ENCODE measurements around the gene RAB17. TPM values are rescaled to one million over a fixed set of nuclear protein-coding genes. Genes with fewer than 3 reads are reported as not detected.
A peak's percentile ranks its signal among the peaks of the same experiment; 100 is the strongest.

RAB17 gene
- total RNA-seq, 1 donor: 0.43 TPM

GRCh38 chr2:237623428-237624403 is 33.2 kb upstream of the RAB17 start:
- H3K4me3 ChIP-seq (ENCODE audit: low read depth, low read length): no peak overlapping the region
- DNase-seq (ENCODE audit: low read depth): no peak
- TF ChIP-seq CTCF (IDR thresholded peaks at IDR 0.05; ENCODE audit: insufficient read depth, low read depth, low read length): no peak

- peak; percentile 72 for DNase-seq (ENCODE audit: low read depth)
- TF ChIP-seq CTCF (IDR thresholded peaks at IDR 0.05; ENCODE audit: insufficient read depth, low read depth, low read length): no peak
- H3K4me3 ChIP-seq (ENCODE audit: low read depth, low read length): no peak overlapping the region
Measured at GRCh38 chr2:237618449-237618848, 27.9 kb upstream of the RAB17 start.

GRCh38 chr2:237617587-237617982 is 27.1 kb upstream of the RAB17 start:
- no peak for DNase-seq (ENCODE audit: low read depth)
- H3K4me3 ChIP-seq (ENCODE audit: low read depth, low read length): no peak overlapping the region
- TF ChIP-seq CTCF (IDR thresholded peaks at IDR 0.05; ENCODE audit: insufficient read depth, low read depth, low read length): no peak

GRCh38 chr2:237616734-237617586 is 26.4 kb upstream of the RAB17 start:
- peak; percentile 76 for DNase-seq (ENCODE audit: low read depth)
- no peak overlapping the region for H3K4me3 ChIP-seq (ENCODE audit: low read depth, low read length)
- TF ChIP-seq CTCF (IDR thresholded peaks at IDR 0.05; ENCODE audit: insufficient read depth, low read depth, low read length): no peak

DNA sequence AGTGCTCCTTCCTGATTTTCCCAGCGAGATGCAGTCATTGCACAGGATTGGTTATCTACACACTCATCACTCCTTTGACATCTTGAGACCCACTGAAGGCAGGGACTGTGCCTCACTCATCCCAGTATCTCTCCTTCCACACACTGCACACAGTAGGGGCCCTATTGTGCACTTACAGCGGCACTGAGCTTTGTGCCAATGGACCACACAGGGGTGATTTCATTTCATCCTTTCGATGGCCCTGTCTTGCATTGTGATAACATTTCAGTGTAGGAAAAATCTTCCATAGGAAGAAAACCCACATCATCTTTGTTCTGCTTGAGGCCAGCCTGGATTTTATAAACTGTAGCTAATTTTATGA is 25.8 kb upstream of the RAB17 start:
- no peak for TF ChIP-seq CTCF (IDR thresholded peaks at IDR 0.05; ENCODE audit: insufficient read depth, low read depth, low read length)
- H3K4me3 ChIP-seq (ENCODE audit: low read depth, low read length): no peak overlapping the region
- no peak for DNase-seq (ENCODE audit: low read depth)

DNA sequence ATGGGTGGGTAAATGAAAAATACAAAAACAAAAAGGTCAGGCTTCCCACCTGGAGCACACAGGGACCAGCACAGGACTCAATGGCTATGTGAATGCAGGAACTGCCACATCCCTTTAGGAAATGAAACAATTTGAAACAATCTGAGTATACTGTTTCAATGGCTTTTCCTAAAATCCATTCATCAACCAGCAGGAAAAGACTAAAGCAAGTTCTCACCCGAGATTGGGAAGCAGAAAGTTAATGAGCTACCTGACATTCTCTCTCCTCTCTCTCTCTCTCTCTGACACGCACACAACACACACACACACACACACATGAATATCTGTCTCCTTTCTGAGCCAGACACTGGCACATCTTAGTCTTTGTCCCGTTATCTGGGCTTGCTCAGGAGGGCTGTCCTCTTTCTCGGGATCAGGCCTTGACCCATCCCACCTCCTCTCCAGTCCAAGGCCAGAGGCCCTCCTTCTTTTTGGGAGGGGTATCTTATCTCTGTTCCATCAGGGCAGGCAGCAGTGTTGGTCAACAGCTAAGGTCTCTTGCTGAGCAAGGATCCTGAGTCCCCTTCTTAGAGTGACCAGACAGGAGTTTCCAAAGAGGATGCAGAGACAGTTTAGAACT is 25.2 kb upstream of the RAB17 start:
- DNase-seq (ENCODE audit: low read depth): no peak
- no peak for TF ChIP-seq CTCF (IDR thresholded peaks at IDR 0.05; ENCODE audit: insufficient read depth, low read depth, low read length)
- no peak overlapping the region for H3K4me3 ChIP-seq (ENCODE audit: low read depth, low read length)
